ENCODE data around the gene CHST11.

- no peak for TF ChIP-seq CTCF (IDR thresholded peaks at IDR 0.05; ENCODE audit: low read depth, low read length, poor library complexity, severe bottlenecking)
- no peak for TF ChIP-seq EZH2phosphoT487 (IDR thresholded peaks at IDR 0.05; ENCODE audit: borderline replicate concordance, low read length)
Measured at GRCh38 chr12:104740668-104741067, 283.9 kb downstream of the CHST11 start.

All from DOHH2 (cell line).